ENCODE data around the gene CIDEA.

DNA sequence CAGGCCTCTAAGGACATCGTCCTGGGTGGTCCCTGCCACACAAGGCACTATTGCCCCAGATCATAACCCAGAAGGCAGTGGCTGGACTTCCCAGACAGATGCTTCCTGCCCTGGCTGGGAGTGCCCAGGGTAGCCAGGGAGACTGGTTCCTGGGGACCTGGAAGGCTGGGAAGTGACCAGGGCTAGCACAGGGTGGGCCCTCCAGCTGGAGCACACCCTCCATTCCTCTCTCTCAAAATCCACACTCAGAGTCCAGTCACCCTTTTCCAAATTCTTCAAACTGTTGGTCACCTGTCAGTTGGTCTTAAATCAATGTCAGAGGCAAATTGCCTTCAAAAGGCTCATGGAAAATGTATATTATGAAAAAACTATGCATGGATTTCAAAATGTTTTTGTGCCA, 42.3 kb downstream of the CIDEA start:
- TF ChIP-seq, protein P1, sequence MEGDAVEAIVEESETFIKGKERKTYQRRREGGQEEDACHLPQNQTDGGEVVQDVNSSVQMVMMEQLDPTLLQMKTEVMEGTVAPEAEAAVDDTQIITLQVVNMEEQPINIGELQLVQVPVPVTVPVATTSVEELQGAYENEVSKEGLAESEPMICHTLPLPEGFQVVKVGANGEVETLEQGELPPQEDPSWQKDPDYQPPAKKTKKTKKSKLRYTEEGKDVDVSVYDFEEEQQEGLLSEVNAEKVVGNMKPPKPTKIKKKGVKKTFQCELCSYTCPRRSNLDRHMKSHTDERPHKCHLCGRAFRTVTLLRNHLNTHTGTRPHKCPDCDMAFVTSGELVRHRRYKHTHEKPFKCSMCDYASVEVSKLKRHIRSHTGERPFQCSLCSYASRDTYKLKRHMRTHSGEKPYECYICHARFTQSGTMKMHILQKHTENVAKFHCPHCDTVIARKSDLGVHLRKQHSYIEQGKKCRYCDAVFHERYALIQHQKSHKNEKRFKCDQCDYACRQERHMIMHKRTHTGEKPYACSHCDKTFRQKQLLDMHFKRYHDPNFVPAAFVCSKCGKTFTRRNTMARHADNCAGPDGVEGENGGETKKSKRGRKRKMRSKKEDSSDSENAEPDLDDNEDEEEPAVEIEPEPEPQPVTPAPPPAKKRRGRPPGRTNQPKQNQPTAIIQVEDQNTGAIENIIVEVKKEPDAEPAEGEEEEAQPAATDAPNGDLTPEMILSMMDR (IDR thresholded peaks at IDR 0.05): no peak
- TF ChIP-seq POLR2A (IDR thresholded peaks at IDR 0.05): no peak

Measured in testis (tissue), 2 donors.